Activated CD4-positive, alpha-beta memory T cell treated with anti-CD3 and anti-CD28 coated beads for 36 hours (primary cell): ENCODE data around the gene MTX2. TPM values are rescaled to one million over a fixed set of nuclear protein-coding genes. Genes with fewer than 3 reads are reported as not detected.

Experiments used
- CTCF ChIA-PET: fragments of 350-600 bp; sonication (Branson Sonifier 250); formaldehyde crosslinking; loops from one replicate; lab custom pipeline; 2021; ENCODE audit warnings: antibody characterized with exemption, inconsistent platforms; lab: Charles Lee
- POLR2A ChIA-PET: fragments of 350-600 bp; sonication (Branson Sonifier 250); formaldehyde crosslinking; loops from one replicate; lab custom pipeline; 2021; ENCODE audit warnings: antibody characterized with exemption; lab: Charles Lee
- DNase-seq: peaks from one replicate; pipeline ENCODE4 v3.0.0-alpha.2; 2020
- H3K27ac Mint-ChIP-seq: one replicate; pipeline ENCODE4 v1.8.0; 2021; ENCODE audit warnings: mixed read lengths
- H3K27me3 Mint-ChIP-seq: one replicate; pipeline ENCODE4 v1.8.0; 2021; ENCODE audit warnings: mixed read lengths
- H3K36me3 Mint-ChIP-seq: one replicate; pipeline ENCODE4 v1.8.0; 2021; ENCODE audit warnings: mixed read lengths
- H3K4me1 Mint-ChIP-seq: one replicate; pipeline ENCODE4 v1.8.0; 2021; ENCODE audit warnings: low read depth, mixed read lengths
- H3K4me3 Mint-ChIP-seq: one replicate; pipeline ENCODE4 v1.8.0; 2021; ENCODE audit warnings: mild to moderate bottlenecking, mixed read lengths
- H3K9me3 Mint-ChIP-seq: one replicate; pipeline ENCODE4 v1.8.0; 2021; ENCODE audit warnings: mixed read lengths
- intact Hi-C: fragments of 100-400 bp; cut with micrococcal nuclease; formaldehyde crosslinking; loops from one replicate; pipeline ENCODE4 v1.15.1; 2023
- total RNA-seq, 2 experiments: library from RNA; stranded (reverse); gene quantifications; one replicate each; pipeline ENCODE4 v1.2.3, GENCODE V29; 2021

MTX2 gene
- total RNA-seq = 10 to 100 TPM; 25.8 to 28.2 TPM

GRCh38 chr2:176269319-176270099 is at the start of gene MTX2:
Gene MTX2 (plus strand): TSS chr2:176269442. CDS start chr2:176269630, 188 bp downstream.
- DNase-seq = peak; percentile 79
- Mint-ChIP-seq H3K4me1 (peaks cover 16% of the 10 kb centered on the region), H3K36me3 (no peaks in the 10 kb centered on the region), H3K27me3 (peaks cover 2% of the 10 kb centered on the region), H3K9me3 (no peaks in the 10 kb centered on the region), H3K27ac (peak within 1 kb of the TSS; percentile 84), H3K4me3 (peak within 1 kb of the TSS; percentile 98)
- intact Hi-C loops = loop anchor here (1.0 to 5.0 kb wide), 3 partner anchors 19 to 1123 kb away; partner anchors contain the start of genes AGPS and LNPK
- POLR2A ChIA-PET = no interaction called here
- CTCF ChIA-PET = interaction anchor here (0.5 to 1.4 kb wide), 2 partner anchors 187 to 1018 kb away, joined by 3 to 6 read pairs; no protein-coding TSS in a partner anchor

GRCh38 chr2:176227874-176228273 is 41.4 kb upstream of the MTX2 start:
- DNase-seq = no peak
- Mint-ChIP-seq H3K4me1 (no peaks in the 10 kb centered on the region), H3K9me3 (no peaks in the 10 kb centered on the region), H3K36me3 (no peaks in the 10 kb centered on the region), H3K27ac (no peak overlapping the region), H3K27me3 (peaks cover 32% of the 10 kb centered on the region), H3K4me3 (no peak overlapping the region)
- CTCF ChIA-PET = no interaction called here
- intact Hi-C loops = no loop called here
- POLR2A ChIA-PET = no interaction called here

- Mint-ChIP-seq H3K36me3 (no peaks in the 10 kb centered on the region), H3K27ac (no peak overlapping the region), H3K27me3 (peaks cover 21% of the 10 kb centered on the region), H3K4me3 (no peak overlapping the region), H3K4me1 (no peaks in the 10 kb centered on the region), H3K9me3 (no peaks in the 10 kb centered on the region)
- DNase-seq = no peak
- ChIA-PET CTCF (no interaction called here), POLR2A (no interaction called here)
- intact Hi-C loops = no loop called here
Measured at GRCh38 chr2:176234156-176234555, 35.1 kb upstream of the MTX2 start.

- intact Hi-C loops = no loop called here
Measured at GRCh38 chr2:176234940-176235339, 34.3 kb upstream of the MTX2 start.

GRCh38 chr2:176237456-176237855 is 31.8 kb upstream of the MTX2 start:
- no peaks in the 10 kb centered on the region for H3K9me3 Mint-ChIP-seq
- ChIA-PET POLR2A (no interaction called here), CTCF (no interaction called here)
- intact Hi-C loops = no loop called here
- no peaks in the 10 kb centered on the region for H3K4me1 Mint-ChIP-seq
- no peak overlapping the region for H3K4me3 Mint-ChIP-seq
- H3K36me3 Mint-ChIP-seq = no peaks in the 10 kb centered on the region
- DNase-seq = no peak
- no peak overlapping the region for H3K27ac Mint-ChIP-seq
- peaks cover 23% of the 10 kb centered on the region for H3K27me3 Mint-ChIP-seq

More at GRCh38 chr2:176234940-176235339, 34.3 kb upstream of the MTX2 start:
- Mint-ChIP-seq H3K27ac (no peak overlapping the region), H3K36me3 (no peaks in the 10 kb centered on the region), H3K4me1 (no peaks in the 10 kb centered on the region), H3K4me3 (no peak overlapping the region), H3K27me3 (peaks cover 23% of the 10 kb centered on the region), H3K9me3 (no peaks in the 10 kb centered on the region)
- POLR2A ChIA-PET = no interaction called here
- CTCF ChIA-PET = no interaction called here
- no peak for DNase-seq

- no peak overlapping the region for H3K27ac Mint-ChIP-seq
- no peaks in the 10 kb centered on the region for H3K9me3 Mint-ChIP-seq
- DNase-seq = no peak
- intact Hi-C loops = no loop called here
- no peak overlapping the region for H3K4me3 Mint-ChIP-seq
- no peaks in the 10 kb centered on the region for H3K4me1 Mint-ChIP-seq
- ChIA-PET CTCF (interaction anchor here (0.6 to 1.6 kb wide), 2 partner anchors 33 to 216 kb away, joined by 3 read pairs; no protein-coding TSS in a partner anchor), POLR2A (no interaction called here)
- H3K27me3 Mint-ChIP-seq = peaks cover 26% of the 10 kb centered on the region
- no peaks in the 10 kb centered on the region for H3K36me3 Mint-ChIP-seq
Measured at GRCh38 chr2:176239031-176239430, 30.2 kb upstream of the MTX2 start.

- Mint-ChIP-seq H3K9me3 (no peaks in the 10 kb centered on the region), H3K27ac (no peak overlapping the region), H3K36me3 (no peaks in the 10 kb centered on the region), H3K27me3 (peaks cover 26% of the 10 kb centered on the region), H3K4me3 (no peak overlapping the region), H3K4me1 (no peaks in the 10 kb centered on the region)
- POLR2A ChIA-PET = no interaction called here
- DNase-seq = no peak
- intact Hi-C loops = no loop called here
- CTCF ChIA-PET = no interaction called here
Measured at GRCh38 chr2:176240301-176240700, 28.9 kb upstream of the MTX2 start.

- no peaks in the 10 kb centered on the region for H3K9me3 Mint-ChIP-seq
- peaks cover 24% of the 10 kb centered on the region for H3K27me3 Mint-ChIP-seq
- ChIA-PET POLR2A (no interaction called here), CTCF (no interaction called here)
- H3K4me1 Mint-ChIP-seq = no peaks in the 10 kb centered on the region
- H3K27ac Mint-ChIP-seq = no peak overlapping the region
- no peak for DNase-seq
- intact Hi-C loops = no loop called here
- H3K4me3 Mint-ChIP-seq = no peak overlapping the region
- no peaks in the 10 kb centered on the region for H3K36me3 Mint-ChIP-seq
Measured at GRCh38 chr2:176242276-176242675, 27.0 kb upstream of the MTX2 start.

GRCh38 chr2:176246331-176246730 is 22.9 kb upstream of the MTX2 start:
- Mint-ChIP-seq H3K4me3 (no peak overlapping the region), H3K27ac (no peak overlapping the region), H3K9me3 (peaks cover 8% of the 10 kb centered on the region), H3K27me3 (peaks cover 23% of the 10 kb centered on the region), H3K4me1 (no peaks in the 10 kb centered on the region), H3K36me3 (no peaks in the 10 kb centered on the region)
- DNase-seq = no peak
- intact Hi-C loops = no loop called here
- CTCF ChIA-PET = no interaction called here
- POLR2A ChIA-PET = no interaction called here

- Mint-ChIP-seq H3K27me3 (peaks cover 26% of the 10 kb centered on the region), H3K9me3 (peaks cover 9% of the 10 kb centered on the region), H3K36me3 (no peaks in the 10 kb centered on the region), H3K4me3 (no peak overlapping the region), H3K27ac (no peak overlapping the region), H3K4me1 (no peaks in the 10 kb centered on the region)
- CTCF ChIA-PET = no interaction called here
- POLR2A ChIA-PET = no interaction called here
- no peak for DNase-seq
- intact Hi-C loops = no loop called here
Measured at GRCh38 chr2:176247859-176248258, 21.4 kb upstream of the MTX2 start.

- intact Hi-C loops = no loop called here
- no peak overlapping the region for H3K4me3 Mint-ChIP-seq
Measured at GRCh38 chr2:176251928-176252327, 17.3 kb upstream of the MTX2 start.

GRCh38 chr2:176260689-176261088 is 8.6 kb upstream of the MTX2 start:
- Mint-ChIP-seq H3K27me3 (peaks cover 2% of the 10 kb centered on the region), H3K4me1 (no peaks in the 10 kb centered on the region), H3K4me3 (no peak overlapping the region), H3K27ac (no peak overlapping the region), H3K36me3 (no peaks in the 10 kb centered on the region), H3K9me3 (no peaks in the 10 kb centered on the region)
- ChIA-PET CTCF (no interaction called here), POLR2A (no interaction called here)
- intact Hi-C loops = no loop called here
- no peak for DNase-seq

More at GRCh38 chr2:176251928-176252327, 17.3 kb upstream of the MTX2 start:
- POLR2A ChIA-PET = no interaction called here
- Mint-ChIP-seq H3K27me3 (peaks cover 29% of the 10 kb centered on the region), H3K36me3 (peaks cover 2% of the 10 kb centered on the region), H3K4me1 (no peaks in the 10 kb centered on the region), H3K27ac (no peak overlapping the region), H3K9me3 (peaks cover 12% of the 10 kb centered on the region)
- no peak for DNase-seq
- CTCF ChIA-PET = no interaction called here

- Mint-ChIP-seq H3K27me3 (peaks cover 3% of the 10 kb centered on the region), H3K36me3 (no peaks in the 10 kb centered on the region), H3K4me3 (no peak overlapping the region), H3K4me1 (no peaks in the 10 kb centered on the region), H3K27ac (no peak overlapping the region), H3K9me3 (no peaks in the 10 kb centered on the region)
- POLR2A ChIA-PET = no interaction called here
- CTCF ChIA-PET = no interaction called here
- intact Hi-C loops = no loop called here
- DNase-seq = no peak
Measured at GRCh38 chr2:176261136-176261535, 8.1 kb upstream of the MTX2 start.
